PC-3 (cell line): ENCODE measurements around the gene ADD1. TPM values are rescaled to one million over a fixed set of nuclear protein-coding genes. Genes with fewer than 3 reads are reported as not detected.

ENCODE experiments used
- ATAC-seq: fragments of 200-7000 bp; cut with Tn5 transposase; 2 replicates; pipeline ENCODE4 v1.9.1; 2020; ENCODE audit warnings: mild to moderate bottlenecking, moderate library complexity
- BruUV-seq: library from RNA; stranded (reverse); fragments of 400-500 nt; replicated peaks from 2 replicates; lab custom pipeline; 2021; lab: Mats Ljungman, UMichigan
- CTCF ChIA-PET: fragments of 300-600 bp; sonication (Branson Sonifier 250); formaldehyde crosslinking; loops from one replicate; lab custom pipeline; 2022; ENCODE audit warnings: antibody characterized with exemption; lab: Charles Lee
- POLR2A ChIA-PET: fragments of 300-600 bp; sonication (Branson Sonifier 250); formaldehyde crosslinking; loops from one replicate; lab custom pipeline; 2022; ENCODE audit warnings: antibody characterized with exemption; ENCODE audit not compliant: unreplicated experiment; lab: Charles Lee
- DNase-seq: peaks from one replicate; pipeline ENCODE4 v3.0.0-alpha.2; 2015
- H2AFZ ChIP-seq: fragments of 300-600 bp; sonication (generic); 2 replicates; pipeline ENCODE4 v1.6.0; 2016; ENCODE audit warnings: antibody characterized with exemption, low read length
- H3F3A ChIP-seq: fragments of 300-600 bp; sonication (generic); one replicate; pipeline ENCODE4 v1.6.0; 2017; ENCODE audit warnings: antibody characterized with exemption, low read length, control low read depth, mild to moderate bottlenecking; ENCODE audit not compliant: unreplicated experiment
- H3K27ac ChIP-seq: fragments of 300-600 bp; sonication (generic); 2 replicates; pipeline ENCODE4 v1.5.1; 2016; ENCODE audit warnings: mild to moderate bottlenecking, low read length
- H3K27me3 ChIP-seq: fragments of 300-600 bp; sonication (generic); 2 replicates; pipeline ENCODE4 v1.6.1; 2016; ENCODE audit warnings: low read length, mixed read lengths
- H3K36me3 ChIP-seq: fragments of 300-600 bp; sonication (generic); 2 replicates; pipeline ENCODE4 v1.6.1; 2016; ENCODE audit warnings: low read depth, mixed run types, low read length, mixed read lengths
- H3K4me1 ChIP-seq: fragments of 300-600 bp; sonication (generic); 2 replicates; pipeline ENCODE4 v1.5.1; 2016; ENCODE audit warnings: low read length; ENCODE audit not compliant: insufficient read depth
- H3K4me2 ChIP-seq: fragments of 300-600 bp; sonication (generic); 2 replicates; pipeline ENCODE4 v1.6.0; 2016; ENCODE audit warnings: low read length
- H3K4me3 ChIP-seq: fragments of 300-600 bp; sonication (generic); 2 replicates; pipeline ENCODE4 v1.5.1; 2016; ENCODE audit warnings: mild to moderate bottlenecking, low read length, mixed read lengths
- H3K79me2 ChIP-seq: fragments of 300-600 bp; sonication (generic); 2 replicates; pipeline ENCODE4 v1.6.1; 2017; ENCODE audit warnings: low read length, mixed read lengths
- H3K9ac ChIP-seq: fragments of 300-600 bp; sonication (generic); 2 replicates; pipeline ENCODE4 v1.6.0; 2016; ENCODE audit warnings: mild to moderate bottlenecking, low read length
- H3K9me2 ChIP-seq: fragments of 300-600 bp; sonication (generic); replicated peaks from 2 replicates; pipeline ENCODE4 v1.6.1; 2016; ENCODE audit warnings: mixed run types, low read length, mixed read lengths
- H3K9me3 ChIP-seq: fragments of 300-600 bp; sonication (generic); 2 replicates; pipeline ENCODE4 v1.6.1; 2016; ENCODE audit warnings: low read length, mixed read lengths
- H4K20me1 ChIP-seq: fragments of 300-600 bp; sonication (generic); 2 replicates; pipeline ENCODE4 v1.6.1; 2016; ENCODE audit warnings: low read length, mixed read lengths
- EZH2 ChIP-seq: fragments of 300-600 bp; sonication (generic); IDR thresholded peaks from one replicate; pipeline ENCODE4 v1.6.1; 2017; ENCODE audit warnings: antibody characterized with exemption, mild to moderate bottlenecking, low read length; ENCODE audit not compliant: unreplicated experiment
- EZH2phosphoT487 ChIP-seq: fragments of 300-600 bp; sonication (generic); IDR thresholded peaks from 2 replicates; pipeline ENCODE4 v1.6.1; 2018; ENCODE audit warnings: mild to moderate bottlenecking, antibody characterized with exemption, low read length, borderline replicate concordance
- intact Hi-C: fragments of 100-400 bp; cut with micrococcal nuclease; formaldehyde crosslinking; loops from 2 replicates; pipeline ENCODE4 v1.9.0; 2023
- total RNA-seq: library from RNA; depleted of rRNA; stranded (reverse); fragments of >200 nt; gene quantifications from 2 replicates; pipeline ENCODE4 v1.2.3, GENCODE V29; 2014
- TF ChIP-seq, protein P1 (sequence below): fragments of 300-600 bp; sonication (generic); conservative IDR thresholded peaks from 2 replicates; pipeline ENCODE4 v1.5.1; 2017; ENCODE audit warnings: antibody characterized with exemption, low read depth, mild to moderate bottlenecking, low read length

ADD1 gene
- total RNA-seq, 1 experiment from 2014 or later: 118 TPM

DNA sequence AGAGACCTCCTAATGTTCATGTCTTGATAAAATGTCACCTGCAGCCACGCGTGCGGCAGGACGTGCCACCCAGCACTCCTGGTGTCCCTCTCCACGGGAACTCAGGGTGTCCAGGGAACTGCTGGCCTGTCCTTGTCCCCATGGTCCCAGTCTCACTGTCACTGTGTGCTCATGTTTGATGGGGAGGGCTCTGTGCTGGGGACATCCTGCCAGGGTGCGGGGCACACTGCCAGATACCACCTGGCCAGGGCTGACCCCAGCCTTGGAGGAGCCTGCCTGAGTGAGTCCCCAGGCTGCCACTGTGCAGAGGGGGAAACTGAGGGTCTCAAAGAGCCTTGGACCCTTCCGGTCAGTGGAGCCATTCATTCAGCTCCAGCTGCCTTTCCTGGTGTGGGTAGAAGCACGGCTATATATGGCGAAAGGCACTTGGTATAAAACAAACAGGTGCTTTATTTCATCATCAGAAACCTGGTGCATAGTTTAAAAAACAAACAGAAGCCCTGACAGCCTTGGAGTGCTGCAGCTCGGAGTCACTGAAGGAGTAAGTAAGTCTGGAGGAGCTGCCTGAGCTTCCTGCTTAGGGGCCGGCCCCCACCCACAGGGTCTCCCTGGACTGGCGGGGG, 86.6 kb downstream of the ADD1 start:
- H3K4me3 ChIP-seq: no peak overlapping the region
- H3K9me3 ChIP-seq: no peaks in the 10 kb centered on the region
- no peak overlapping the region for H2AFZ ChIP-seq
- peaks cover 11% of the 10 kb centered on the region; the same call in 1 of the 2 replicates for H3K4me1 ChIP-seq
- H3F3A ChIP-seq: no peaks in the 10 kb centered on the region
- H3K36me3 ChIP-seq: no peaks in the 10 kb centered on the region; the same call in 1 of the 2 replicates
- peaks cover 18% of the 10 kb centered on the region for H3K79me2 ChIP-seq
- DNase-seq (no peak), ATAC-seq (no peak)
- H3K27me3 ChIP-seq: no peaks in the 10 kb centered on the region
- TF ChIP-seq EZH2: no peak
- H3K4me2 ChIP-seq: no peak overlapping the region
- no TSS peak for BruUV-seq
- no peaks in the 10 kb centered on the region for H4K20me1 ChIP-seq
- no peaks in the 10 kb centered on the region for H3K9me2 ChIP-seq
- CTCF ChIA-PET: no interaction called here
- intact Hi-C loops: no loop called here
- POLR2A ChIA-PET: no interaction called here
- no peak overlapping the region for H3K27ac ChIP-seq
- H3K9ac ChIP-seq: no peak overlapping the region

DNA sequence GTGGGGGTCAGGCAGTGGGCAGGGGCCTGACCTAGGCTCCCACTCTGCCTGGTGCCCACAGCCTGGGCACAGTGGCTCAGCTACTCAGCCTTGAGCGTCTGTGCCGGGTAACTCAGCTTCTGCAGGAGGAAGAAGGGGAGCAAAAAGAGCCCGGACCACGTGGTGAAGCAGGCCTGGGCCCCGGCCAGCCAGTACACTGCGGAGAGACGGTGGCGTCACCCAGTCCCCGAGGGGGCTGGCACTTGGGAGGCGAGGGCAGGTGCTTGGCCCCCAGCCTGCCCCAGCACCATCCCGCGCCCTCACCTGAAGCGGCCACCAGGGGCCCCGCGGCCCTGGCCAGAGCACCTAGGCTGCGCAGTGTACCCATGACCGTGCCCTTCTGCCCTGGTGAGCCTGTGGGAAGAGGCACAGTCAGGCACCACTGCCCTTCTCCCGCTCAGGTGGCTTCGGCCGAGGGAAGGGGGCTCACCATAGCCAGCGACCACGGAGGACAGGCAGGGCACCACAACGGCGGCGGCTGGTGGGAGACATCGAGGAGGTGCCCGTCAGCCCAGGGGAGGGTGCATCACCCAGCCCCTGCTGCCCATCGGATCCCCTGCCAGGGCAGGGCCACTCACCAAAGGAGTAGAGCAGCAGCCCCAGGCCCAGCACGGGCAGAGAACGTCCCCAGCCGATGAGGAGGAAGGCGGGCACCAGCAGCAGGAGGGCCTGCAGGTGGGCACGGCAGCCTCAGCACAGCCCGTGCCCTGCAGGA, 87.3 kb downstream of the ADD1 start:
- Histone ChIP-seq H4K20me1 (no peaks in the 10 kb centered on the region), H3K27me3 (no peaks in the 10 kb centered on the region), H3K9ac (no peak overlapping the region), H3K79me2 (peaks cover 23% of the 10 kb centered on the region), H3K9me2 (no peaks in the 10 kb centered on the region), H2AFZ (no peak overlapping the region), H3K4me3 (no peak overlapping the region), H3K27ac (no peak overlapping the region), H3K36me3 (no peaks in the 10 kb centered on the region; the same call in 1 of the 2 replicates), H3K4me1 (peaks cover 16% of the 10 kb centered on the region), H3F3A (no peaks in the 10 kb centered on the region), H3K9me3 (no peaks in the 10 kb centered on the region), H3K4me2 (no peak overlapping the region)
- BruUV-seq: no TSS peak
- ATAC-seq (no peak), DNase-seq (no peak)
- intact Hi-C loops: no loop called here
- TF ChIP-seq, protein P1, sequence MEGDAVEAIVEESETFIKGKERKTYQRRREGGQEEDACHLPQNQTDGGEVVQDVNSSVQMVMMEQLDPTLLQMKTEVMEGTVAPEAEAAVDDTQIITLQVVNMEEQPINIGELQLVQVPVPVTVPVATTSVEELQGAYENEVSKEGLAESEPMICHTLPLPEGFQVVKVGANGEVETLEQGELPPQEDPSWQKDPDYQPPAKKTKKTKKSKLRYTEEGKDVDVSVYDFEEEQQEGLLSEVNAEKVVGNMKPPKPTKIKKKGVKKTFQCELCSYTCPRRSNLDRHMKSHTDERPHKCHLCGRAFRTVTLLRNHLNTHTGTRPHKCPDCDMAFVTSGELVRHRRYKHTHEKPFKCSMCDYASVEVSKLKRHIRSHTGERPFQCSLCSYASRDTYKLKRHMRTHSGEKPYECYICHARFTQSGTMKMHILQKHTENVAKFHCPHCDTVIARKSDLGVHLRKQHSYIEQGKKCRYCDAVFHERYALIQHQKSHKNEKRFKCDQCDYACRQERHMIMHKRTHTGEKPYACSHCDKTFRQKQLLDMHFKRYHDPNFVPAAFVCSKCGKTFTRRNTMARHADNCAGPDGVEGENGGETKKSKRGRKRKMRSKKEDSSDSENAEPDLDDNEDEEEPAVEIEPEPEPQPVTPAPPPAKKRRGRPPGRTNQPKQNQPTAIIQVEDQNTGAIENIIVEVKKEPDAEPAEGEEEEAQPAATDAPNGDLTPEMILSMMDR: peak; percentile 25; the same call in 1 of the 2 replicates
- no peak for TF ChIP-seq EZH2phosphoT487
- no peak for TF ChIP-seq EZH2
- ChIA-PET POLR2A (no interaction called here), CTCF (no interaction called here)

GRCh38 chr4:2931512-2932301, 88.1 kb downstream of the ADD1 start:
- Histone ChIP-seq H3K4me2 (no peak overlapping the region), H3K9me3 (no peaks in the 10 kb centered on the region), H4K20me1 (no peaks in the 10 kb centered on the region; the same call in 1 of the 2 replicates), H3K36me3 (no peaks in the 10 kb centered on the region; the same call in 1 of the 2 replicates), H2AFZ (no peak overlapping the region), H3K27ac (no peak overlapping the region), H3K9ac (no peak overlapping the region), H3F3A (peaks cover 5% of the 10 kb centered on the region), H3K4me3 (no peak overlapping the region), H3K27me3 (no peaks in the 10 kb centered on the region), H3K9me2 (no peaks in the 10 kb centered on the region), H3K79me2 (peaks cover 23% of the 10 kb centered on the region), H3K4me1 (peaks cover 23% of the 10 kb centered on the region)
- ChIA-PET CTCF (no interaction called here), POLR2A (no interaction called here)
- intact Hi-C loops: loop anchor here (2.0 kb wide), 1 partner anchor 167 kb away; no protein-coding TSS in a partner anchor
- no TSS peak for BruUV-seq
- no peak for TF ChIP-seq EZH2
- no peak for TF ChIP-seq EZH2phosphoT487
- TF ChIP-seq, protein P1: no peak
- DNase-seq (no peak), ATAC-seq (no peak)
